K562 (cell line): ENCODE results near the gene TCF23. TPM values are rescaled to one million over a fixed set of nuclear protein-coding genes. Genes with fewer than 3 reads are reported as not detected.

Experiments
- ATAC-seq: fragments of 200-7000 bp; cut with Tn5 transposase; 3 replicates; pipeline ENCODE4 v1.9.1; 2020; ENCODE audit warnings: moderate library complexity
- BruUV-seq: library from RNA; stranded (reverse); fragments of 400-500 nt; replicated peaks from 2 replicates; lab custom pipeline; 2021; lab: Mats Ljungman, UMichigan
- CTCF ChIA-PET: fragments of 300-600 bp; formaldehyde crosslinking; extraction: SDS; loops from one replicate; lab custom pipeline; 2021; ENCODE audit warnings: low intra/inter-chr PET ratio; lab: Yijun Ruan, JAX
- POLR2A ChIA-PET: fragments of 300-600, 350-650 bp; sonication (Branson Sonifier 250); formaldehyde crosslinking; extraction: SDS; loops from one replicate; lab custom pipeline; 2021; ENCODE audit warnings: antibody characterized with exemption, inconsistent platforms; lab: Yijun Ruan, JAX
- DNase-seq, 4 experiments: peaks; one replicate each; pipeline versions ENCODE4 v3.0.0 to v3.0.0-alpha.2; 2011 to 2018; ENCODE audit warnings: low spot score in 3 of 4, mixed read lengths in 3 of 4; ENCODE audit errors: extremely low read depth in 1 of 4
- FAIRE-seq: peaks from 2 replicates; lab custom pipeline; 2011; peaks lifted over from hg19 to GRCh38; lab: Jason Lieb, UNC
- H2AFZ ChIP-seq: 2 replicates; pipeline ENCODE4 v1.6.0; 2011; ENCODE audit warnings: low read depth, low read length, control low read depth, inconsistent platforms
- H3K27ac ChIP-seq: fragments of 200-600 bp; 3 replicates; pipeline ENCODE4 v1.8.0; 2011; ENCODE audit warnings: low read depth, mild to moderate bottlenecking, control low read depth, inconsistent platforms, low read length, moderate library complexity, mixed read lengths; ENCODE audit errors: extremely low read depth
- H3K27me3 ChIP-seq, 2 experiments: fragments of 300-600 bp in 1 of 2; 2 replicates in 1 of 2; 3 replicates in 1 of 2; pipeline versions ENCODE4 v1.6.0 to v1.8.0; 2011; ENCODE audit warnings: inconsistent platforms in 2 of 2, low read length in 2 of 2, mild to moderate bottlenecking in 1 of 2, mixed read lengths in 1 of 2, moderate library complexity in 1 of 2; ENCODE audit not compliant: control insufficient read depth in 2 of 2, insufficient read depth in 2 of 2
- H3K36me3 ChIP-seq: fragments of 300-600 bp; 3 replicates; pipeline ENCODE4 v1.8.0; 2011; ENCODE audit warnings: mild to moderate bottlenecking, low read length, inconsistent platforms; ENCODE audit not compliant: control insufficient read depth, insufficient read depth
- H3K4me1 ChIP-seq, 2 experiments: fragments of 200-600 bp in 1 of 2; replicated peaks in 1 of 2; 2 replicates in 1 of 2; 3 replicates in 1 of 2; pipeline versions ENCODE4 v1.5.1 to v1.8.0; 2011; ENCODE audit warnings: inconsistent platforms in 2 of 2, low read length in 2 of 2, mild to moderate bottlenecking in 1 of 2, mixed read lengths in 1 of 2, moderate library complexity in 1 of 2; ENCODE audit not compliant: control insufficient read depth in 2 of 2, insufficient read depth in 2 of 2
- H3K4me2 ChIP-seq: 2 replicates; pipeline ENCODE4 v1.6.1; 2011; ENCODE audit warnings: low read length, control low read depth, inconsistent platforms, mixed read lengths; ENCODE audit not compliant: insufficient read depth
- H3K4me3 ChIP-seq: fragments of 200-600 bp; sonication (generic), shearing (Covaris generic); 2 replicates; pipeline ENCODE4 v1.5.1; 2016; ENCODE audit warnings: control low read depth, inconsistent platforms
- H3K79me2 ChIP-seq: fragments of 200-600 bp; 3 replicates; pipeline ENCODE4 v1.8.0; 2011; ENCODE audit warnings: low read length, inconsistent platforms; ENCODE audit not compliant: control insufficient read depth, insufficient read depth
- H3K9ac ChIP-seq, 2 experiments: 2 replicates each; pipeline versions ENCODE4 v1.6.0 to v1.6.1; 2011; ENCODE audit warnings: low read depth in 2 of 2, low read length in 2 of 2, control low read depth in 1 of 2, inconsistent platforms in 1 of 2, mild to moderate bottlenecking in 1 of 2, mixed read lengths in 1 of 2; ENCODE audit not compliant: insufficient read depth in 1 of 2
- H3K9me1 ChIP-seq: one replicate; pipeline ENCODE4 v1.6.0; 2011; ENCODE audit warnings: inconsistent platforms, mild to moderate bottlenecking, low read length, moderate library complexity; ENCODE audit not compliant: control insufficient read depth, insufficient read depth
- H3K9me3 ChIP-seq: replicated peaks from 2 replicates; pipeline ENCODE4 v1.5.1; 2011; ENCODE audit warnings: low read depth, low read length, inconsistent platforms; ENCODE audit not compliant: control insufficient read depth, insufficient read depth
- H4K20me1 ChIP-seq: replicated peaks from 2 replicates; pipeline ENCODE4 v1.6.1; 2011; ENCODE audit warnings: low read length, inconsistent platforms, mixed read lengths; ENCODE audit not compliant: control insufficient read depth, insufficient read depth
- ATF2 ChIP-seq: sonication (generic); formaldehyde crosslinking; IDR thresholded peaks from 2 replicates; pipeline ENCODE4 v1.8.1; 2022; ENCODE audit warnings: missing genetic modification reagents
- CBX5 ChIP-seq: IDR thresholded peaks from 2 replicates; pipeline ENCODE4 v1.6.1; 2014; ENCODE audit warnings: low read depth, borderline replicate concordance
- CEBPB ChIP-seq: fragments of 450-650 bp; IDR thresholded peaks from 2 replicates; pipeline ENCODE4 v1.6.1; 2016; ENCODE audit warnings: missing genetic modification characterization, missing compliant biosample characterization
- CUX1 ChIP-seq: fragments of 200-800 bp; sonication (Bioruptor generic); IDR thresholded peaks from 2 replicates; pipeline ENCODE4 v1.6.1; 2016; ENCODE audit warnings: missing genetic modification characterization, missing compliant biosample characterization
- GTF2F1 ChIP-seq: IDR thresholded peaks from 2 replicates; pipeline ENCODE4 v1.6.1; 2011; ENCODE audit warnings: low read depth, low read length, improper control_type of control experiment
- JUN ChIP-seq, 2 experiments: sonication (generic) in 1 of 2; formaldehyde crosslinking in 1 of 2; IDR thresholded peaks; 2 replicates each; pipeline versions ENCODE4 v1.6.1 to v1.8.0; 2012 to 2022; ENCODE audit warnings: borderline replicate concordance in 2 of 2, mild to moderate bottlenecking in 2 of 2, improper control_type of control experiment in 1 of 2, low read depth in 1 of 2, low read length in 1 of 2, missing genetic modification reagents in 1 of 2
- MTF1 ChIP-seq: fragments of 250-450 bp; sonication (Bioruptor Pico); IDR thresholded peaks from 2 replicates; pipeline ENCODE4 v1.9.0; 2021; ENCODE audit warnings: moderate library complexity, mild to moderate bottlenecking, inconsistent platforms, borderline replicate concordance
- TRIM28 ChIP-seq: fragments of 450-650 bp; IDR thresholded peaks from 2 replicates; pipeline ENCODE4 v1.6.1; 2017
- WGBS: fragments of 100-300 bp; shearing (Covaris generic); methylation state at CpG from one replicate; pipeline ENCODE4 v1.1.6; 2016; ENCODE audit warnings: low coverage, mixed read lengths; ENCODE audit not compliant: insufficient coverage; ENCODE audit errors: missing lambda C conversion rate; 5-methylcytosine and 5-hydroxymethylcytosine counted together
- in situ Hi-C: fragments of 300-500 bp; cut with MboI; formaldehyde crosslinking; loops from 4 replicates; pipeline ENCODE4 v1.15.0; 2018; ENCODE audit warnings: inconsistent platforms, mixed read lengths
- intact Hi-C: fragments of 100-400 bp; cut with micrococcal nuclease; formaldehyde crosslinking; loops from 2 replicates; pipeline ENCODE4 v1.14.2; 2022
- polyA plus RNA-seq, 8 experiments: library from polyadenylated mRNA; depleted of rRNA in 4 of 8; stranded (reverse) in 5 of 8; unstranded in 3 of 8; fragments of >200 nt; fragmentation: Nextera tagmentation in 2 of 8; fragmentation: Illumina TruSeq in 1 of 8; extraction: Ambion mirVana in 2 of 8; extraction: Trizol in 1 of 8; gene quantifications; 2 replicates each; pipeline versions ENCODE4 v1.2.1 to v1.2.3, GENCODE V29; 2011 to 2014; ENCODE audit warnings: inconsistent platforms in 1 of 8, missing spikeins in 1 of 8
- total RNA-seq, 7 experiments: library from RNA; depleted of rRNA in 6 of 7; stranded (reverse); fragments of >200 nt in 6 of 7; fragmentation: Illumina TruSeq in 2 of 7; extraction: Trizol in 2 of 7; gene quantifications; 2 replicates each; pipeline versions ENCODE4 v1.2.1 to v1.2.3, GENCODE V29; 2011 to 2021; ENCODE audit warnings: low replicate concordance in 1 of 7
- TF ChIP-seq, protein P1 (sequence below): sonication (generic); formaldehyde crosslinking; IDR thresholded peaks from 2 replicates; pipeline ENCODE4 v1.8.0; 2022; ENCODE audit warnings: missing genetic modification reagents, mild to moderate bottlenecking, borderline replicate concordance

Gene TCF23
- total and polyA plus RNA-seq, 9 of the 15 experiments (the other 6 are each of a cell fraction or from before 2014, with no cell fraction given), result 0.07 TPM; not detected in 8

- TF ChIP-seq CBX5, result no peak
These were observed 35.3 kb downstream of the TCF23 start (continued) for GRCh38 chr2:27184115-27184514.

DNA sequence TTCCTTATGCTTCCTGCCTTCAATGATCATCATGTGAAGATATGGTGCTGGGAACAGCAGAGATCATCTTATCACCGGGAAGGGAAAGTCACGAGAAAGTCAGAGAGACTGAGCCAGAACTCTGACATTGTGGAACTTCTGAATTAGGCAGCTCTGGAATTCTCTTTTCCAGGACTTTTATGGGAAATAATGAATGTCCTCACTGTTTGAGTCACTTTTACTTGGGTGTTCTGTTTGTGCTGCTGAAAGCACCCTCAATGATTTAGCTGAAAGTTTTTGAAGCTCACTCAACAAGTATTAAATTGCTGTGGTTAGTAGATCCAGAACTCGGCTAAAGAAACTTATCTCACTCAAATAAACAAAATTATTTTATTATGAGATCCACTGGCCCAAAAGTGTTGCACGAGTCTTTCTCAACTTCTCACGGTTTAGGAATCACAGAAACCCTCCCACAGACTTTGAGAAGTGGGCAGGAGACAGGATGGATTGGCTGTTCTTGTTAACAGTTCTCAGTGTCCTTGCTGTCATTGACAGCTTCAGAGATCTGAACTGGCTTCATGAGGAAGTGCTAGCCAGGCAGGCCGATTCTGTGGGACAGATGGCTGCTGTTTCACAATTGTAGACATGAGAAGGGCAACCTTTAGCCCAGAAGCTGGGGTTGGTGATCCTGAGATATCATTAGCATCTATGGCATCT is 36.7 kb downstream of the TCF23 start:
- no peak for FAIRE-seq
- H3K9ac ChIP-seq, result no peak overlapping the region
- peak; percentile 67 for ATAC-seq
- no peaks in the 10 kb centered on the region for H3K79me2 ChIP-seq
- peak overlapping the region; percentile 83 for H2AFZ ChIP-seq
- 4% methylated on average over 6 of the region's 6 CpGs for WGBS
- ChIA-PET POLR2A (interaction anchor here (0.6 to 2.1 kb wide), 3 partner anchors 10 to 70 kb away, joined by 4 to 8 read pairs (median 4); no protein-coding TSS in a partner anchor), CTCF (no interaction called here)
- peaks cover 0 to 10% of the 10 kb centered on the region in 2 experiments; a peak in 3 of 5 replicates for H3K4me1 ChIP-seq
- H3K4me3 ChIP-seq, result no peak overlapping the region
- H3K36me3 ChIP-seq, result no peaks in the 10 kb centered on the region
- DNase-seq, result peak in 2 of 4 experiments; percentile 11 to 35
- no TSS peak for BruUV-seq
- no peaks in the 10 kb centered on the region for H3K9me1 ChIP-seq
- H3K27me3 ChIP-seq, result peaks cover 0 to 4% of the 10 kb centered on the region in 2 experiments; a peak in 1 of 5 replicates
- H3K9me3 ChIP-seq, result no peaks in the 10 kb centered on the region
- peak overlapping the region; percentile 17; the same call in 1 of the 3 replicates for H3K27ac ChIP-seq
- intact Hi-C loops (loop anchor here (10.0 kb wide), 1 partner anchor 341 kb away; the partner anchor contains the start of gene DPYSL5), in situ Hi-C loops (no loop called here)
- peak overlapping the region; percentile 19 for H3K4me2 ChIP-seq
- H4K20me1 ChIP-seq, result no peaks in the 10 kb centered on the region
- TF ChIP-seq MTF1 (CRISPR knock-in tag) (no peak), TRIM28 (no peak), GTF2F1 (no peak), JUN (IDR thresholded peaks at IDR 0.05; ENCODE audit: borderline replicate concordance, low read depth, low read length) (no peak), JUN (CRISPR knock-in tag; IDR thresholded peaks at IDR 0.05; ENCODE audit: borderline replicate concordance) (no peak), CEBPB (tag) (peak; percentile 75), CUX1 (CRISPR knock-in tag) (no peak), ATF2 (no peak)
- TF ChIP-seq, protein P1, sequence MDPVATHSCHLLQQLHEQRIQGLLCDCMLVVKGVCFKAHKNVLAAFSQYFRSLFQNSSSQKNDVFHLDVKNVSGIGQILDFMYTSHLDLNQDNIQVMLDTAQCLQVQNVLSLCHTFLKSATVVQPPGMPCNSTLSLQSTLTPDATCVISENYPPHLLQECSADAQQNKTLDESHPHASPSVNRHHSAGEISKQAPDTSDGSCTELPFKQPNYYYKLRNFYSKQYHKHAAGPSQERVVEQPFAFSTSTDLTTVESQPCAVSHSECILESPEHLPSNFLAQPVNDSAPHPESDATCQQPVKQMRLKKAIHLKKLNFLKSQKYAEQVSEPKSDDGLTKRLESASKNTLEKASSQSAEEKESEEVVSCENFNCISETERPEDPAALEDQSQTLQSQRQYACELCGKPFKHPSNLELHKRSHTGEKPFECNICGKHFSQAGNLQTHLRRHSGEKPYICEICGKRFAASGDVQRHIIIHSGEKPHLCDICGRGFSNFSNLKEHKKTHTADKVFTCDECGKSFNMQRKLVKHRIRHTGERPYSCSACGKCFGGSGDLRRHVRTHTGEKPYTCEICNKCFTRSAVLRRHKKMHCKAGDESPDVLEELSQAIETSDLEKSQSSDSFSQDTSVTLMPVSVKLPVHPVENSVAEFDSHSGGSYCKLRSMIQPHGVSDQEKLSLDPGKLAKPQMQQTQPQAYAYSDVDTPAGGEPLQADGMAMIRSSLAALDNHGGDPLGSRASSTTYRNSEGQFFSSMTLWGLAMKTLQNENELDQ (CRISPR knock-in tag), result no peak
